ENCODE results near the gene RTP1.
A peak's percentile ranks its signal among the peaks of the same experiment; 100 is the strongest.
"Not testable (repeated sequence)": the region's sequence is repeated elsewhere in the genome, so short reads cannot be mapped to it uniquely, and the experiment has no call there.

Gene RTP1

GRCh38 chr3:187197335-187197649 is at the start of gene RTP1:
Gene RTP1 (plus strand): TSS chr3:187197486. CDS start chr3:187197516, 30 bp downstream.
- DNase-seq: no peak
- in situ Hi-C loops (cut with HindIII; ENCODE audit: low pct_ligation_motif_present, low pct_unique_long_range_greater_than_20kb, low sequenced_read_pairs): no loop called here

GRCh38 chr3:187150186-187150585 is 47.1 kb upstream of the RTP1 start:
- DNase-seq: no peak
- in situ Hi-C loops (cut with HindIII; ENCODE audit: low pct_ligation_motif_present, low pct_unique_long_range_greater_than_20kb, low sequenced_read_pairs): no loop called here

- peak; percentile 10 for DNase-seq
- in situ Hi-C loops (cut with HindIII; ENCODE audit: low pct_ligation_motif_present, low pct_unique_long_range_greater_than_20kb, low sequenced_read_pairs): no loop called here
Measured at GRCh38 chr3:187150599-187150998, 46.7 kb upstream of the RTP1 start.

- in situ Hi-C loops (cut with HindIII; ENCODE audit: low pct_ligation_motif_present, low pct_unique_long_range_greater_than_20kb, low sequenced_read_pairs): no loop called here
- no peak for DNase-seq
Measured at GRCh38 chr3:187161556-187161955, 35.7 kb upstream of the RTP1 start.

- DNase-seq: no peak
- in situ Hi-C loops (cut with HindIII; ENCODE audit: low pct_ligation_motif_present, low pct_unique_long_range_greater_than_20kb, low sequenced_read_pairs): no loop called here
Measured at GRCh38 chr3:187162265-187162953, 34.9 kb upstream of the RTP1 start.

- DNase-seq: peak; percentile 55
- in situ Hi-C loops (cut with HindIII; ENCODE audit: low pct_ligation_motif_present, low pct_unique_long_range_greater_than_20kb, low sequenced_read_pairs): no loop called here
Measured at GRCh38 chr3:187165144-187165543, 32.1 kb upstream of the RTP1 start.

GRCh38 chr3:187166750-187167149 is 30.5 kb upstream of the RTP1 start:
- in situ Hi-C loops (cut with HindIII; ENCODE audit: low pct_ligation_motif_present, low pct_unique_long_range_greater_than_20kb, low sequenced_read_pairs): no loop called here
- no peak for DNase-seq

- in situ Hi-C loops (cut with HindIII; ENCODE audit: low pct_ligation_motif_present, low pct_unique_long_range_greater_than_20kb, low sequenced_read_pairs): no loop called here
- DNase-seq: no peak
Measured at GRCh38 chr3:187167777-187168176, 29.5 kb upstream of the RTP1 start.

GRCh38 chr3:187169231-187169960 is 27.9 kb upstream of the RTP1 start:
- in situ Hi-C loops (cut with HindIII; ENCODE audit: low pct_ligation_motif_present, low pct_unique_long_range_greater_than_20kb, low sequenced_read_pairs): no loop called here
- no peak for DNase-seq

- in situ Hi-C loops (cut with HindIII; ENCODE audit: low pct_ligation_motif_present, low pct_unique_long_range_greater_than_20kb, low sequenced_read_pairs): not testable (repeated sequence)
Measured at GRCh38 chr3:187170911-187171310, 26.4 kb upstream of the RTP1 start.

GRCh38 chr3:187172929-187173328 is 24.4 kb upstream of the RTP1 start:
- no peak for DNase-seq
- in situ Hi-C loops (cut with HindIII; ENCODE audit: low pct_ligation_motif_present, low pct_unique_long_range_greater_than_20kb, low sequenced_read_pairs): no loop called here

More at GRCh38 chr3:187170911-187171310, 26.4 kb upstream of the RTP1 start:
- not testable (repeated sequence) for DNase-seq

- DNase-seq: no peak
- in situ Hi-C loops (cut with HindIII; ENCODE audit: low pct_ligation_motif_present, low pct_unique_long_range_greater_than_20kb, low sequenced_read_pairs): no loop called here
Measured at GRCh38 chr3:187181454-187182170, 15.7 kb upstream of the RTP1 start.

GRCh38 chr3:187183210-187183862 is 13.9 kb upstream of the RTP1 start:
- in situ Hi-C loops (cut with HindIII; ENCODE audit: low pct_ligation_motif_present, low pct_unique_long_range_greater_than_20kb, low sequenced_read_pairs): no loop called here
- no peak for DNase-seq

- in situ Hi-C loops (cut with HindIII; ENCODE audit: low pct_ligation_motif_present, low pct_unique_long_range_greater_than_20kb, low sequenced_read_pairs): no loop called here
- no peak for DNase-seq
Measured at GRCh38 chr3:187183903-187184302, 13.4 kb upstream of the RTP1 start.

- in situ Hi-C loops (cut with HindIII; ENCODE audit: low pct_ligation_motif_present, low pct_unique_long_range_greater_than_20kb, low sequenced_read_pairs): no loop called here
- DNase-seq: no peak
Measured at GRCh38 chr3:187185759-187186158, 11.5 kb upstream of the RTP1 start.

- no peak for DNase-seq
- in situ Hi-C loops (cut with HindIII; ENCODE audit: low pct_ligation_motif_present, low pct_unique_long_range_greater_than_20kb, low sequenced_read_pairs): no loop called here
Measured at GRCh38 chr3:187186375-187186774, 10.9 kb upstream of the RTP1 start.

- peak; percentile 16 for DNase-seq
- in situ Hi-C loops (cut with HindIII; ENCODE audit: low pct_ligation_motif_present, low pct_unique_long_range_greater_than_20kb, low sequenced_read_pairs): no loop called here
Measured at GRCh38 chr3:187186801-187187421, 10.4 kb upstream of the RTP1 start.

GRCh38 chr3:187188931-187189330 is 8.4 kb upstream of the RTP1 start:
- in situ Hi-C loops (cut with HindIII; ENCODE audit: low pct_ligation_motif_present, low pct_unique_long_range_greater_than_20kb, low sequenced_read_pairs): no loop called here
- no peak for DNase-seq

GRCh38 chr3:187191271-187191670 is 6.0 kb upstream of the RTP1 start:
- in situ Hi-C loops (cut with HindIII; ENCODE audit: low pct_ligation_motif_present, low pct_unique_long_range_greater_than_20kb, low sequenced_read_pairs): no loop called here
- DNase-seq: no peak

Measured in ACHN (cell line).